HG03342 (cell line): ENCODE results near the gene SEMA4B.
"Not testable (repeated sequence)": the region's sequence is repeated elsewhere in the genome, so short reads cannot be mapped to it uniquely, and the experiment has no call there.

ENCODE experiments used
- ATAC-seq: cut with Tn5 transposase; IDR thresholded peaks from one replicate; pipeline ENCODE4 v1.9.1; 2021; ENCODE audit warnings: mild to moderate bottlenecking, moderate library complexity; ENCODE audit not compliant: unreplicated experiment

The SEMA4B gene

DNA sequence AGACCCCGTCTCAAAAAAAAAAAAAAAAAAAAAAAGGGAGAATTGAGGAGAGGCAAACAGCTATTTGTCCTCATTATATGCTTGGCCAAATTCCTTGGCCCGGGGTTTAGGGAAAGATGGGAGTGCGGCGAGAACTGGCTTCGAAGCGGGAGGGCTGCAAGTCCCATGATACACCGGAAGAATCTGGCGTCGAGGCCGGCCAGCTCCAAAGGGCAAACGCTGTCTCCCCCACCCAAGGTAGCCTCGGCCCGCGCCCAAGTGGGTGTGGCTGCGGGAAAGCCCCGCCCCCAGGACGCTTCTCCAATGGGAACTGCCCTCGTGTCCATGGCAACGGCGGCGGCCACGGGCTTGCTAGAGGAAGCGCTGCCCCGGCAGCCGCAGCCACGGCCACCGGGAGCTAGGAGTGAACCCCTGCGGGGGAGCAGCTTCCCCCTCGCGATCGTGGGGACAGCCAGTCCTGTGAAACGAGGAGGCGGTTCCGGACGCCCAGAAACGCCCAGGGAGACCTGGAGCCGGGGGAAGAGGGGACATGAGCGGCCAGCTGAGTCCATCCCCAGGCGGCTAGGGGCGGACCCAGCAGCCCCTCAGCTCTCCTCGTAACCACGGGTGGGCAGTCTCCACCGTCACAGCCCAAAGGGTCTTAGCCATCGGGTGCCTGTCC lies 48.2 kb downstream of the SEMA4B start, which contains the start of gene TTLL13:
TTLL13 (plus strand) TSS at position 354 of the 661 bp plus-strand sequence. CDS start 1,075 bp downstream, outside the sequence.
- ATAC-seq, result peak; percentile 55

DNA sequence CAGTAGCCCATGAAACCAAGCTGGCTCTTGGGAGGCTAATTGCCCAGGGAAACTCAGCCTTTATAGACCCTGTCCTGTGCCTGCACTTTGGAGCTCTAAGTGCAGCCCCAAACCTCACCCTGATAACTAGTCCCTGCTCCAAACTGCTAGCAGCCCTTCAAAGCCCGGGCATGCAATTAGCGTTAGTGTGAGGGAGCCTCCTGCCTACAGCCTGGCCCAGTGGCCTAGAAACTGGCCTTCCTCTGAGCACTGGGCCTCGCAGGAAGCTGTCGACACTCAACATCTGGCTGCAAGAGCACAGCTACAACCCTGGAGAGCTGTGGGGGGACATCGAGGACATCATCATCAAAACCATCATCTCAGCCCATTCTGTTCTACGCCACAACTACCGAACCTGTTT lies 56.6 kb downstream of the SEMA4B start:
- ATAC-seq, result no peak

DNA sequence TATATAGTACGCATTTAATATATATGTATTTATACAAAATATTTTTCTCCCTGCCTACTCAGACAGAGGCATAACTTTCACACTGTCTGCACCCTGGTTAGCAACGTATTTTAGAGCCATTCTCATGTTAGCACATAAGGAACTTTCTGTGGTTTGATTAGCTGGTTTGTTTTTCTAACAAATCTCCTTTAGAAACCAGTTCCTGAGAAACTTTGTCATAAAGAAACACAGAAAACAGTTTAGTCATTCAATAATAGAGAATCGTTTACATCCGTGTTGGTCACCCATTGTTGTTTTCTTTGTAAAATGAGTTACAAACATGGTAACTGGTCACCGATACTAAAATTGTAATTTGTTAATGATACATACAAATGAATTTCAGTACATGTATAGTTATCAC lies 58.4 kb downstream of the SEMA4B start:
- ATAC-seq, result peak; percentile 75

DNA sequence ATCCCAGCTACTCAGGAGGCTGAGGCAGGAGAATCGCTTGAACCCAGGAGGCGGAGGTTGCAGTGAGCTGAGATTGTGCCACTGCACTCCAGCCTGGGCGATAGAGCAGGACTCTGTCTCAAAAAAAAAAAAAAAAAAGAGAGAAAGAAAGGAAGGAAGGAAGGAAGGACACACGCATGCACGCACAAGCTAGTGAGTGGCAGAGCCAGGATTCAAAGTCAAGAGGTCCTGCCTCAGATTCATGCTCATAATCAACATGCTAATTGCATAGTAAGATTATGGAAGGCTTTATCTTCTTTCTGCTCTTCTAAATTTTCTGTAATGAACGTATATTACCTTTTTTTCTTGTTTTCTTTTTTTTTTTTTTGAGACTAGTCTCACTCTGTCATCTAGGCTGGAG lies 59.6 kb downstream of the SEMA4B start:
- not testable (repeated sequence) for ATAC-seq

DNA sequence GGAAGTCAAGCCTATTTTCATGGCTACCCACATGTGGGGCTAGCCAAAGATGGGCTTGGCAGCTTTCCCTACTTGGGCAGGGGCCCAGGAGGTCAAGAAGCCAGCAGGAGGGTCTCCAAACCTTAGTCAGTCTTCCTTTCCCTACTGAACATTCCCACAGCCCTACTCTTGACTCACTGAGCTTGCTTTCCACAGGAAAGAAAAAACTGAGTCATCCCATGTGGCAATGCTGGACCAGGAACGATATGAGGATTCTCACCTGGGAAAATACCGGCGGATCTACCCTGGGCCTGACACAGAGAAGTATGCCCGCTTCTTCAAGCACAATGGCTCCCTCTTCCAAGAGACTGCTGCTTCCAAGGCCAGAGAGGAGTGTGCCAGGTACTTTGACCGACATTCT lies 60.7 kb downstream of the SEMA4B start:
- ATAC-seq, result no peak

DNA sequence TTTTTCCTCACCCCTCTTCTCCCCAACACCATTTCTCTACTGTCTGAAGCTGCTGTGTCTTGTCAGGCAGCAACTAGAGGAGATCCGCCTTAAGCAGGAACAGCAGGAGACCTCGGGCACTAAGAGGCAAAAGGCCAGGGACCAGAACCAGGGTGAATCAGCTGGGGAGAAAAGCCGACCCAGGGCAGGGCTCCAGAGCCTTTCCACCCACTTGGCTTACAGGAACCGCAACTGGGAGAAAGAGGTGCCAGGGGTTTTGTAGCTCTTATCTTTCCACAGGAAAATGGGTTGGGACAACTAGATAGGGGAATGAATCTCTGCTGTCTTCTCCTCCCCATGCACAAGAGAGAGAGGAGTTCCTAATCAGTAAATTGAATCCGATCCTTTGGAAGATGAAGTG lies 61.3 kb downstream of the SEMA4B start:
- no peak for ATAC-seq

DNA sequence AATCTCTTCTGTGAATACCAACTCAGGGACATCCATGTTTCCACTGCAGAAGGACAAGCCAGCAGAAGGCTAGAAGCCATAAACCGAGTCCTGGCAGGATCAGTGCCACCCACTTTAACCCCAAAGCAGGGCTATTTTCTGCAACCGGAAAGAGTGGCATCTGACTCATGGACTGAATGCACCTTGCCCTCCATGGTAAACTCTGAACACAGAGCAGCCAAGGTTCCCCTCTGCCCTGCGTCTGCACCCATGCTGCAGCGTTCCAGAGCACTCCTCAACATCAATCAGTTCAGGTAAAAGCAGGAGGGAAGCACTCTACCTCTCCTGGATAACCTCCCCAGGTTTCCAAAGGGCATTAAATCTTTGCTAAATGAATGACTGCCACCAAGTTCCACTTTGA lies 63.5 kb downstream of the SEMA4B start:
- no peak for ATAC-seq

DNA sequence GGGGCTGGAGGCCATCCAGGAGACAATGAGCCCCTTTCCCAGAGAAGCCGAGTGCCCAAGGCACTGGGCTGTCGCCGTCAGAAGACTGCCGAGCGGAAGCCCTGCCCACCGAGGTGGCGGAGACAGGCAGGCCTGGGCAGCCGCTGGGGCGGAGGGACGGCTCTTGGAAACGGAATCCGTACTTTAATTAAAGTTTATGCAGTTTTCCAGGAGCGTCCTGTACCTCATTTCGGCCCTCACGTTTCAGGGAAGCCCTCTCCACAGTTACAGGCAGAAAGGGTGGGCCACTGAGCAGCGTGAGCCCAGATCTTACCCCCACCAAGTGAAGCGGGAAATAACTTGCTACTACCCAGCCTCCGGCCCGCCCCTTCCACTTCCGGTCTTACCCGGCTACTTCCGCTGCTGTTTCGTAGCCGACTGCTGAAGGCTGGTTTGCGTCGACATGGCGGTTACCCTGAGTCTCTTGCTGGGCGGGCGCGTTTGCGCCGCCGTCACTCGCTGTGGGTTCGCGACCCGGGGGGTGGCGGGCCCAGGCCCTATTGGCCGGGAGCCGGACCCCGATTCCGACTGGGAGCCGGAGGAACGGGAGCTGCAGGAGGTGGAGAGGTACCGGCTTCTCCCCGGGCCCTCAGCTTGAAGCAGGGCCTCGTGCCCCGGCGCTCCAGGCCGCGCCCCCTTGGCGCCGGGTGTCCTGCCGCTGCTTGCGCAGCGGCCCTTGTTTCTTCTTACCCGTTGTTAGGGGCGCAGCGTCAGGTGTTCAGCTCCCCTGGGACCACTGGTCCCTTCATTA lies 64.3 kb downstream of the SEMA4B start, which contains the start of gene NGRN:
NGRN (plus strand) TSS at position 402 of the 790 bp plus-strand sequence; CDS start at position 443, 41 bp downstream.
- peak; percentile 93 for ATAC-seq

DNA sequence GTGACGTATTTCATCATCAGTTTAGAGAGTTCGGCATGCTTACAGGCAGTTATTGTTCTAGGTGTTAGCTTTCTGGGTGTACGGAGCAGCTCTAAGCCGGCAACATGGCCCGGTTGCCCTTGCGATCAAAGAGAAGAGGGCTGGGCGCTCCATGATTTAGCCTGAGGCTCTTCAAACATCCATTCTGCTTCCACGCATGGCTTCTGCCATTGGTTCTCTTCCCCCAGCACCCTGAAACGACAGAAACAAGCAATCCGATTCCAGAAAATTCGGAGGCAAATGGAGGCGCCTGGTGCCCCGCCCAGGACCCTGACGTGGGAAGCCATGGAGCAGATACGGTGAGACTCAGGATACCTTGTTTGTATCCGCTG lies 64.9 kb downstream of the SEMA4B start:
- ATAC-seq, result peak; percentile 17

DNA sequence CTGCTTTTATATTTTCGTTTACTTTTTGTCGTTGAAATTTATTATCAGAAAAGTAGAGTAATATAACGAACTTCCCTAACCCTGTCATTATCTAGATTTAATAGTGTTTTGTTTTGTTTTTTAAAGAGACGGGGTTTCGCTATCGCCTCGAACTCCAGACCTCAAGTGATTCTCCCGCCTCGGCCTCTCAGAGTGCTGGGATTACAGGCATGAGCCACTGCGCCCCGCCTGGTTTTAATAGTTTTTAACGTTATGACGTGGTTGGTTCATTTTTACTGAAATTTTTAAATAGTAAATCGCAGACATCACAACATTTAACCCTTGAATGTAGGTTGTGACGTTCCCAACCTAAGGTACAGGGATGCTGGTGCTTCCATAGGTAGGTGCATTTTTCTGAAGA lies 65.4 kb downstream of the SEMA4B start:
- ATAC-seq, result no peak

DNA sequence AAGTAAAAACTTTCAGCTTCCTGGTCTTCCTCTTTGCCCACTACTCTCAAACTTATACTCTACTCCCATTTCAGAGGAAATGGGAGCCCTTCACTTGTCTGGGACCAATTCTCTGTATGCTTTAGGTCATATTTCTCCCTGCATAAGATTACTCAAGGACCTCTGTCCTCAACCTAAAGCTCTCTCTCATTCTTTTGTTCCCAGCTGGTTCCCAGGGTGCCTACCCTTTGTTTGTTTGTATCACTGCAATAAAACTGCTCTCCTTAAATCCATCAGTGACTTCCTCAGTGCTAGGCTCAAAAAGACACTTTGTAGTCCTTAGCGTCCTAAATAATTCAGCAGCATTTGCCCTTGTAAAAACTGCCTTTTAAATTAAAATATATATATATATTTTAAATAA lies 67.3 kb downstream of the SEMA4B start:
- no peak for ATAC-seq

DNA sequence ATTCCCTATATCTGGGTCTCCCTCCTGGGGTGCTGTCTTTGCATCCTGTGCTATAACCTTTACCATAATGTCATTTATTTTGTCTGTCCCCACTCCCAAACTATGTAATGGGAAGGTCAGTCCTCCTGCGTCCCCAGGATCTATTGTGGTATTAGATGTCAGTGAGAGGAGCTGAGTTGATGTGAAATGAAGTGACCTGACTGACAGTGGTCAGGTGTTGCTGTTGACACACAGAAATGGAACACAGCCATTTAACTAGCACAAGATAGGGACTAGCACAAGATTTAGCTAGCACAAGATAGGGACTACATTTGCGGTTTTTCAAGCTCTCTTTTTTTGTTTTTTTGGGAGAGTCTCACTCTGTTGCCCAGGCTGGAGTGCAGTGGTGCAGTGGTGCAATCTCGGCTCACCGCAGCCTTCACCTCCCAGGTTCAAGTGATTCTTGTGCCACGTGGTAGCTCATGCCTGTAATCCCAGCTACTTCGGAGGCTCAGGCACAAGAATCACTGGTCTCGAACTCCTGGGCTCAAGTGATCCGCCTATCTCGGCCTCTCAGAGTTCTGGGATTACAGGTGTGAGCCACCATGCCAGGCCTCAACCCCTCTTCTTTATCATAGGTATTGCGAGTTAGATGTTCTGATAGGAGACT lies 69.5 kb downstream of the SEMA4B start:
- no peak for ATAC-seq

DNA sequence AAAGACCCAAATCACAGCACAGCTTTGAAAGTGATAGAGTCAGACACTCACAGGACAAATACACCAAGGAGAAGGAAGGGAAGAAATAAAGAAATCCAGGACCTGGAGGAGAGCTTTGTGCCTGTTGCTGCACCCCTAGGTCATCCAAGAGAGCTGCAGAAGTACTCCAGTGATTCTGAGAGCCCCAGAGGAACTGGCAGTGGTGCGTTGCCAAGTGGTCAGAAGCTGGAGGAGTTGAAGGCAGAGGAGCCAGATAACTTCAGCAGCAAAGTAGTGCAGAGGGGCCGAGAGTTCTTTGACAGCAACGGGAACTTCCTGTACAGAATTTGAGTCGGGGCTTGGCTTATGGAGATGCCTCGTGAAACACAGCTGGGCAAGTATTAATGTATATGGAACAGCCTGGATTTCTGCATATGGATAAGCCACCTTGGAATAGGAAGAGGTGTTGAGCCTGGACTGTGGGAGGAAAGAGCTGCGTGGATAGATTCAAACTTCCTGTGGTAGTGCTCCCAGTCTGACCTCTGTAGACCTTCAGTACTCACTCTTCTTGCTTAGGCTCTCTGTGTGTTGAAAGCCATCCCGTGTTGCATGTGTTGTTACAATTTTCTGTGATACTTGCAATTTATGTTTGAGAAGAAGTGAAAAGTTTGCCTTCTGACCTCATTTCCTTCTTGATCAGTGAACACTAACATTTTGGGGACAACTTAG lies 70.5 kb downstream of the SEMA4B start:
- no peak for ATAC-seq

DNA sequence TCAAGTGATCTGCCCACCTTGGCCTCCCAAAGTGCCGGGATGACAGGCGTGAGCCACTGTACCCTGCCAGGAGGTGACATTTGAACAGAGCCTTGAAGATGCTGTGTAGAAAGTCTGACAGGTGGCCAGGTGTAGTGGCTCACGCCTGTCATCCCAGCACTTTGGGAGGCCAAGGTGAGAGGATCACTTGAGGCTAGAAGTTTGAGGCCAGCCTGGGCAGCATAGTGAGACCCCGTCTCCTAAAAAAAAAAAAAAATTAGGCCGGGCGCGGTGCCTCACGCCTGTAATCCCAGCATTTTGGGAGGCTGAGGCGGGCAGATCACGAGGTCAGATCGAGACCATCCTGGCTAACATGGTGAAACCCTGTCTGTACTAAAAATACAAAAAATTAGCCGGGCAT lies 77.3 kb downstream of the SEMA4B start:
- not testable (repeated sequence) for ATAC-seq
